HG02852 (cell line): ENCODE measurements around the gene EFCAB8.

ENCODE experiments used
- ATAC-seq: cut with Tn5 transposase; IDR thresholded peaks from one replicate; pipeline ENCODE4 v1.9.1; 2021; ENCODE audit warnings: mild to moderate bottlenecking, moderate library complexity; ENCODE audit not compliant: unreplicated experiment

Gene EFCAB8

DNA sequence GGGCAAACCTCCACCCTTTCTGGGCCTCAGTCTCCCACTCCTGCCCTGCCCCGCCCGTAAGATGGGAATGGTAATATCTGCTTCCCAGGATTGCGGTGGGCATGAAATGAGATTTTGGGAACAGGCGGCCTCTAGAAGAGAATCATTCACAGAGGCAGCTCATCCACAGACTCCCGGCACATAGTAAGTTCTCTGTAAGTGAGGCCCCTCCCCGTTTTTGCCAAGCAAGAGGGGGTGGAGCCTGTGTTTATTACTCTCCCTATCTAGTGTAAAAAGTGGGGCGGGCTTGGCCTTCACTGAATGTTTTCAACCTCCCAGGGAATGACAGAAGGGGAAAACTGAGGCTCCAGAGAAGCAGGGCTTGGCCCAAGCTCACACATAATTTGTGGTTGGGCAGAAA, 125.5 kb downstream of the EFCAB8 start:
- ATAC-seq: no peak

DNA sequence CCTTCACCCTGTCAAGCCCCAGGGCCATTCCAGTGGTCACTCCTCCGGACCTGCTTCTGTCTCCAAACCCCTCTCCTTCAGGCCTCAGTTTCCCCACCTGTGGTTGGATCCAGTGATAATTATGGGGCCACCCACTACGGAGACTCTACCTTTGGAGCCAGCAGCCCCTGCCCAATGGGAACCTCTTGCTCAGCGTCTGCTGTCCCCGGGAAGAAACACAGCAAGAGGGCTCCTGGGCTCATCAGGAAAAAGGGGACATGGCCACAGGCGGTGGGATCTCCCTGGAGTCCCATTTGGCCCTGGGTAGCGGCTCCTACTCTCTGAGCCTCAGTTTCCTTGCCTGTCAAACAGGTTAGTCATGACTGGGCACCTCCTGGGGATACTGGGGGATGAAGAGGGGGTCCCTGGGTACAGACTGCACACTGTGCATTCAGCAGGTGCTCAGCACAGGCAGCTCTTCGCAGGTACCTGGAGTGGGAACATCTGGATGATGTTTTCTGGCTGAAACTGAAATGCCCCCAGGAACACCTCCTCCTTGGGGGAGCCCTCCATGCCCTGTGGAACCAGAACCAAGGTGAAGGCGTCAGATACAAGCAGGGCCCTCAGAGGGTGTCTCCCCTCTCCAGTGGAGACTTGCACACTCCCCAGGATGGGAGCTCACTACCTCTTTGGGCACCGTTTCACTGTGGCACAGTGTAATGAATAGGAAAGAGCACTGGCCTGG, 126.1 kb downstream of the EFCAB8 start:
- ATAC-seq: no peak

DNA sequence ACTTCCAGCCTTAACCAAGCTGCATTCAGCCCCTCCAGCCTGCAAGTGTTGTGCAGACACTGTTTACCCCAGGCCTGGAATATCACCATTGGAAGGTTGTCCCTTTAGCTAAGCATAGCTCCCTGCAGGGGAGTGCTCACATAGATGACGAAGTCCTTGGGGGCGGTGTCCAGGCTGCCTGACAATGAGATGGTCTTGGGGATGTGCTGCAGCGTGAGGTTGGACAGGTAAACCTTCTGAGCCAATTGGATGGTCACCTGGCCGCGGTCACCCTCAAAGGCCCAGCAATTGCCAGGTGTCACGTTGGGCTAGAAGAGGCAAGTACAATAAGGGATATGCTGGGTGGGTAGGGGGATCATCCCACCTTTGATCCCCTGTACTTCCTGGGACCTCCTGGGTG, 126.9 kb downstream of the EFCAB8 start:
- no peak for ATAC-seq

DNA sequence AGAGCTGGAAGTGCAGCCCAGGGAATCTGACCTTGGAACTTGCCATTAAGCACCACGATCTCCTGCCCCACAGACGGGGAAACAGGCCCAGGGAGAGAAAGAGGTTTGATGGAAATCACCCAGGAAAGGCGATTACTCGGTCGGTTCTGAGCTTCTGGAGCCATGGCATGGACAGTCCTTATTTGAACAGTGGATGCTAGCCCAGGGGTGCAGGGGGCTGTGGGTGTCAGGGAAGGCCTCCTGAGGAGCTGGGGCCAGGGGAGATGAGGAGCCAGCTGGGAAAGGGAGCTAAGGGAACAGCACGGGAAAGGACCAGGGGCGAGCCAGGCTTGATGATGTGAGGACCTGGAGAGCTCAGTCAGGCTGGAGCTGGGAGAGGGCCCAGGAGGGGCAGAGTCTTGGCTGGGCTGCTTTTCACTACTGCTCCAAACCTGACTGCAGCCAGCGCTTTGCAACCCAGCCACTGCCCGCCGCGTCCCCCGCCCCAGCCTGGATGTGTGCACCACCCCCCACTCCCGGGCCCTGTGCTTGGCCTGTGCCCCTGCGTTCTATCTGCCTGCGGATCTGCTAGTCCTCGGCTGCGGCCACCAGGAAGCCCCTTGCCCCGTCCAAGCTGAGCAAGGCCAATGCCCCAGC, 127.7 kb downstream of the EFCAB8 start:
- no peak for ATAC-seq

DNA sequence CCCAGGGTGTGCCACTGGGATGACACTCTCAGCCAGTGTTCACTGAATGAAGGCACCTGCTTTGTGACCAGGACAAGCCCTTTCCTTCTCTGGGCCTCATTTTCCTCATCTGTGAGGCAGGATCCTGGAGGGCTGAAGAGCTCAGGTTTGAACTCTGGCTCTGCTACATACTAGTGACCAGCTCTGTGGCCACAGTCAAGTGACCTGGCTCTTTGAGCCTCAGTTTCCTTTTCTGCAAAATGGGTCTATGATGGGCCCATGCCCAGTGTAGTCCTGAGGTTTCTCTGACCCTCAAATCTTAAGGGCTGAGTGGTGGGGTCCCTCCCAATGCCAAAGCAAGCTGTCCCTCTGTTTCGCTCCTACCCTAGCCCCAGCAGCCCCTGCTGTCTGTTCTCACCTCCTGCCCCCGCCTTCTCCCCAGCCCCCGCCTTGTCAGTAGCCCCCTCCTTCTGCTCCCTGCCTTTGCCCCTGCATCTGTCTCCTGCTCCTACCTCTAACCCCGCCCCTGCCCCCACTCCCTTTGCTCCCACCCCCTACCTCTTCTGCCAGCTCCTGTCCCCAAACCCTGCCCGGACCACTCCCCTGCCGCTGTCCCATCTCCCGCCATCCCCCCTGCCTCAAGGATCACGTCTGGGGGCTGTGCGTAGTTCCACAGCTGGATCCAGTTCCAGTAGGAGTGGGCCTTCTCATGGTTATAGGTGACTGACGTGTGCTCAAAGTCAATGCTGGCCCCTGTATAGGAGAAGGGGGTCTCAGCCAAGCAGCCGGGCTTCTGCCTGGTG, 128.5 kb downstream of the EFCAB8 start:
- no peak for ATAC-seq

DNA sequence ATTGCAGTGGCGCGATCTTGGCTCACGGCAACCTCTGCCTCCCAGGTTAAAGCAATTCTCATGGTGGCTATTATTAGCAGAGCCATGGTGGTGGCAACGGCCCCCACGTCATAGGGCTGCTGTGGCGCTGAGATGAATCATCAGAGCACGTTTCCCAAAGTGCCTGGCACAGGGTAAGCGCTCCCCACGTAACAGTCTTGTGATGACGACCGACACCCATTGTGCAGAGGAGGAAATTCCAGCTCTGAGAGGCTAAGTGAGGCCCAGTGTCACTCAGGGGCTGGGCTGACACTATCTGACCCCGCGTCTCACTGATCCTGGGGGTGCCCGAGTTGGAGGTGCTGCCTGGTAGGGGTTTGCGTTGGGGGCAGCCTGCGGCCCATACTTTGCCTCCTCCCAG, 129.3 kb downstream of the EFCAB8 start:
- no peak for ATAC-seq

DNA sequence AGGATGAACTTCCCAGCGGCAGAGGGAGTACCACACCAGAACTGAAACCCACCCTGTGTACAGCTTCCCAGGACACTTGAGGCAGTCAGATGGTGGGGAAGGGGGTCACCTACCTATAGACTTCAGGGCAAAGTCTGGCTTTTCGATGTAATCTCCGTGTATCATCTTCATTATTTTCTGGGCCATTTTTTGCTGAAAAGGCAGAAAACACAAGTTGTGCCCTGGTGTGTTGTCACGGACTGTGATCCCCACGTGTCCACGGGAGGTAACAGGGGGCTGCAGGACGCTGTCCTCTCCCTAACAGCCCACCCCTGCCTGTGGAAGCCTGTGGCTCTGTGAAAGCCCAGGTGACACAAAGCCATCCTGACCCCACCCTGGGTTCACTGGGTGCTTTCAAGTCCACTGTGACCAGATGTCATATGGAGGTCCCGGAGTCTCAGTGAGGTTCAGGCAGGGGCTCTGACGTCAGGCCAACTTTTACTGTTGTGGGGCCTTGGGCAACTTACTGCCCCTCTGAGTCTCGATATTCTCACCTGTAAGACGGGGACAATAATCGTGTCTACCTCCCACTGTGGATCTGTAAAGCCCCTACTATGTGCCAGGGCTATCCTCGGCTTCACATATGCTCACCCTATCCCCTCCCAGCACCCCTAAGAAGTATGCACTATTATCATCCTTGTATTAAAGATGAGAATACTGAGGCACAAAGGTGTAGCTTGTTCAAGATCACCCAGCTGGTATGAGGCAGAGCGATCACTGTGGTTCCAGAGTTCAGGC, 131.0 kb downstream of the EFCAB8 start:
- ATAC-seq: no peak

DNA sequence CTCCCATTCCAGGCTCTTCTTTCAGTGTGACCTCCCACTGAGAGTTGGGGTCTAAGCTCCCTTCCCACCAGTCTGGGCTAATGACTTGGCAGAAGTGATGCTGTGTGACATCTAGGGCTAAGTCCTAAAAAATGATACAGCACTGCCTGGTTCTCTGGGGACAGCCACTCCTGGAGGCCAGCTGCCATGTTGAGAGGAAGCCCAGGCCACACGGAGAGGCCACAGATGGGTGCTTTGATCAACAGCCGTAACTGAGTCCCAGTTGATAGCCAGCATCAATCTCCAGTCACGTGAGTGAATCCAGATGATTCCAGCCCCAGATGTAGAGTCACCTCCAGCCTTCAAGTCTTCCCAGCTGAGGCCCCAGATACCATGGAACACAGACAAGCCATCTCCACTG, 131.7 kb downstream of the EFCAB8 start:
- ATAC-seq: no peak

DNA sequence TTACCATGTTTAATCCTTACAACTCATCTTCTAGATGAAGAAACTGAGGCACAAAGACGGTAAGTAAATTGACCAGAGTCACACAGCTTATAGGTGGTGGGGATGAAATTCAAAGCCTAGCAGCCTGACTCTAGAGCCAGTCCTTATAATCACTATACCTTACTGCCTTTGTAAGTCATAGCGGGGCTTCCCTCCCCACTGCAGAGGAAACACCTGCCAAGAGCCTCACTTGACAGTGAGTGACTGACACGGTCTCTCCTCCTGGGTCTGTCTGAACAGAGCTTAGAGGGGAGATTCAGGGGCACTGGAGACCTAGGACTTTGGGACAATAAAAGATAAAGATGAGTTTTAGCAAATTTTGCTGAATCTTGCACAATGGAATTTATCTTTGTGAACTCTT, 132.7 kb downstream of the EFCAB8 start:
- no peak for ATAC-seq

DNA sequence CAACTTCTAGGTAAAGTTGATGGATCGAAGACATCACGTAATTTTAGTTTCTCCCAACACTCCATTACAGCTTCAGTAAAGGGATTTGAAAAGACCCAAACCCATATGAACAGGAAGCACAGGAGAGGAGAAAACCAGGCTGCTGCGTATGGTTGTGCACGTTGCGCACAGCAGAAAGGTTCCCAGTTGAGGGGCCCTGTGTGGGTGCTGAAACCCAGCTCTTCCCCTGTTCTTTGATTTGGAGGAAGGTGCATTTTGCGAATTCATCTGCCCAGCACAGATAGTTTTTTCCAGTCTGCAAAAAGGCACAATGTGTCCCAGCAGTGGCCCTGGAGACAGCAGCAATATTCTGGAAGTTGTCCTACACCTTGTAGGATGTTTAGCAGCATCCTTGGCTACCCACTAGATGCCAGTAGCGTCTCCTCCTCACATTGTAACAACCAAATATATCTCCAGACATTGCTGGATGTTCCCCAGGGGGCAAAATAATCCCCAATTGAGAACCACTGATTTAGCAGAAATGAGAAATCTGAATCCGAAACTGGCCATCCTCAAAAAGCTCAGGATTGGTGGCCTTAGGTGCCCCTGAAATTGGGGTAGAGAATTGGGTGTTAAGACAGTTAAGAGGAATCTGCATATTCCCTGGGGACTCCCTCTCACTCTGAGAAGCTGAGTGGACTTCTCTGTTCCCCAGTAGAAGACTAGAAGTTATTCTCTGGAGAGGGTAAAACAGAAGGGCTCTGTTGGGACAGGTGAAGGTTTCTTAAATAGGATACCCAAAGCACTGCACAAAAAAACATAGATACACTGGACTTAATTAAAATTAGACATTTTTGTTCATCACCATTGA, 133.3 kb downstream of the EFCAB8 start:
- ATAC-seq: no peak

DNA sequence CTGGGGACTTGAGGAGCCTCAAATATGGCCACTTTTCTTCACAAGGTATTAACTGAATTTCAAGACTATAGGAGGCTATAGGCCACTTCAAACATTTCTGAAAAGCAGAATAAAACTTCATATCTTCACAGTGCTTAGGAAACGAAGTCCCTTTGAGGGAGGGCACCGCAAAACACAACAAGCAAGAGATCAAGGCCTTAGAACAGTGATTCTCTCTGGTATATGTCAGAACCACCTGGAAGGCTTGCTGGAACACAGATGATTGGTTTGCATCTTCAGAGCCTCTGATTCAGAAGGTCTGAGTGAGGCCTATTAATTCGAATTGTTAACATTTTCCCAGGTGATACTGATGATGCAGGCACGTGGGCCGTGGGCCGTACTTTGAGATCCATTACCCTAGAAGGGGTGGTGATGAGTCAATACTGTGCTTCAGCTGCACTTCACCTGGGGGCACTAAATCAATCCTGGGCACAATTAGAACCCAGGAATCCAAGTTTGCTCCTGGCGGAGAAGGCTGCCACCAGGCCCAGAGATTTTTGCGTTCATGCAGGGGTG, 134.8 kb downstream of the EFCAB8 start:
- no peak for ATAC-seq

DNA sequence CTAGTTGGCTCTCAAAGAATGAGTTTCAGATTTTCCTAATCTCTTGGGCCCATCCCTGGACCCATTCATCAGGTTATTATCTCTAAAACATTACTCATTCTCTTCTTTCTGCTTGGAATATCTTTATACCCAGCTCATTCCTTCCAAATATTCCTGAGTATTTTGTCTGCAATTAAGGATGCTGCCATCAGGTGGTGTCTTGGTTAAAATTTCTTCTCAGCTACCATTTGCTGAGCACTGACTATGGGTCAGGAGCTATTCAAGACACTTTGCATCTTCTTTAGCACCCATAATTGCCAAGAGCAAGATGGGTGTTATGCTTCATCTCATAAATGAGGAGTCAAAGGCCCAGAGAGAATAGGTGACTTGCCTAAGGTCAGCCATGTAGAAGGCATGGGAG, 137.1 kb downstream of the EFCAB8 start:
- no peak for ATAC-seq

DNA sequence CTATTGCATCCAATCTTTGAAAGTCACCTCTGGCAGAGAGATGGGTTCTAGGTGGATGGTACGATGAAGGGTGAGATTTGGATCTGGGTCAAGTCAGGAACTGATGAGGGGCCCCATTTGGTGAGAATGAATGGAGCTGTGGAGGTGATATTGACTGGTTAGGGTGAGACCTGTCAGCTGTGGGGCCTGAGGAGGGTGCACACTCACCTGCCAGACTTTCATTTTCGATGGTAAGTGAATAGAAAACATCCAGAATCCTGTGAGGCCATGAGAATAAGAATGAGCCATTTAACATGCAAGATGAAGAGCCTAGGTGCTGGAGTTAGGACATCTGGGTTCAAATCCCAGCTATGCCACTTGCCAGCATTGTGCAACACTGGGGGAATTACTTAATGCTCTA, 138.7 kb downstream of the EFCAB8 start:
- ATAC-seq: no peak

DNA sequence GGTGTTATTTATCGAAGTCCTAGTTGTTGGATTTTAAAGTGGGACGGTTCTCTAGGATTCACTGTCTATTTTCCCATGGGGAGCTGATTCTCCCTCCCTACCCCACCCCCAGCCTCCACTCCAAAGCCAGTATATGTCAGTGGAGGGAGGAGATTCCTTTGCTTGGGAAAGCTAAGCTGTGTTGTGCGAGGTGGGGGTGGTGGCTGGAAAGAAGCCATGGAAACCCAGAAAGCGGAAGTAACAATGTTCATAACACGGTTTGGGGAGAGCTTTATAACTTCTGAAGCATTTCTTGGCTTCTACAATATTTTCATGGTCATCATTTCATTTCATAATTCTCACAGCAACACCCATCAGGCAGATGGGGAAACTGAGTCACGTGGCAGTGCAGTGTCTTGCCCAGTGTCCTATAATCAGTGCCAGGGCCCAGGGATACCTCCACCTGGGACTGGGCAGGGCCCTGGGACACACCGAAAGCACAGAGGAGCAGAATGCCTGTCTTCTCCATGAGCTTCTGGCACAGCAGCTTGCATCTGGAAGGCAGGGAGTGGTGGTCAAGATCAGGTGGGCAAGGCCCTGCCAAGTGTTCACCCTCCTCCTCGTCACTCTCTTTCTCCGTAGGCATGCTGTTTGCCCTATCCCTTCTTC, 141.0 kb downstream of the EFCAB8 start:
- no peak for ATAC-seq

DNA sequence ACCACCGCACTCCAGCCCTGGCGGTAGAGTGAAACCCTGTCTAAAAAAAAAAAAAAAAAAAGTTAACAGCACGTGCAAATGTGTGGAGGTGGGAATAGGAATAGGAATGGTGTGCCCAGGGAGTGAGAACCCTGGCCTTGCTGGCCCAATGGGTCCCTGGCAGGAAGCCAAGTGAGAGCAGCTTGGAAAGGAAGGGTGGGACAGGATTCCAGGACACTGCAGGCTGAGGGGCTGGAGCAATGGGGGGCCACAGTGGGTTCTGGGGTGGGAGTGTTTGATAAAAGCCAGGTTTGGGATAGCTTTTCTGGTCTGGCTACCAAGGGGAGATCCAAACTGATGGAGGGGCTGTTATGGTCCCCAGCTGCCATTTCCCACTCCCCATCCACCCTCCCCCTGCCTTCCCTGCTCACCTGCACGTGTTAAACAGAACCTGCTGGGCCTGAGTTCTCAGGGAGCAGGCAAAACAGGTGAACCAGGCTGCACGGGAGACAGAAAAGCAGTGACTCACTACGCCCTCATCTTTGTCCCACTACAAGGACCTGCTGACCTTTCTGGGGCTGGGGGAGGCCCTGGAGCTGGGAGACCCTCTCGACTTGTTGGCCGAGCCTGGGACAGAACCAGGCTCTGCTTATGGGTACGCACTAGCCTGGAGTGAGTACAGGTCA, 142.2 kb downstream of the EFCAB8 start:
- no peak for ATAC-seq

DNA sequence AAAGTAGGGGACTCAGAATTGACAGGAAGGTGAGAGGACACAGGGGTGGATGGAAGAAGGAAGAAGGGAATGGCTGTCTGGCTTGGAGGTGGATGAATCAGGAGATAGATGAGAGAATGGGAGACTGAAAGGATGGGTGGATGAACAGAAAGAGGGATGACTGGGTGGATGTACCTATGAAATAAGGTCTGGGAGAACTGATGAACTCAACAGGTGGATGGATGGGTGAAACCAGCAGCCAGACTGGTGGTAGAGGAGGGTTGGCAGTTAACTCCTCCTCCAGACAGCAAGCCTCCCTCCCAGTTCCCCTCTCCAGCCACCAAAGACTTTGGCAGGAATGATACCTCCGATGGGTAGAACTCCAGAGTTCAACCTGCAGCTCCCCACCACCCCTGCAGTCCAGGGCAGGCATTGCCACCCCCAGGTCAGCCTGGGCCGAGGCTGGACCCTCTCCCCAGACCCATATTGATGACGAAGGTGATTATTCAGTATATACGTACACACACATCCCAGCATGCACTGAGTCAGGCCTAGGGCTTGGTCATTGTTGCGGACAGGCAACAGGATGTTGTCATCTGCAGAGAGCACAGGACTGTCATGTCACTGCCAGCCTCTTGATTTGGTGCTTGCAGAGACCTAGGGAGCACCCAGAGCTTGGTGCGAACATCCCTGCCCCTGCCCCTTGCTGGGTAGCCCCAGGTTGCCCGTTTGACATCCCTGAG, 143.5 kb downstream of the EFCAB8 start:
- no peak for ATAC-seq

DNA sequence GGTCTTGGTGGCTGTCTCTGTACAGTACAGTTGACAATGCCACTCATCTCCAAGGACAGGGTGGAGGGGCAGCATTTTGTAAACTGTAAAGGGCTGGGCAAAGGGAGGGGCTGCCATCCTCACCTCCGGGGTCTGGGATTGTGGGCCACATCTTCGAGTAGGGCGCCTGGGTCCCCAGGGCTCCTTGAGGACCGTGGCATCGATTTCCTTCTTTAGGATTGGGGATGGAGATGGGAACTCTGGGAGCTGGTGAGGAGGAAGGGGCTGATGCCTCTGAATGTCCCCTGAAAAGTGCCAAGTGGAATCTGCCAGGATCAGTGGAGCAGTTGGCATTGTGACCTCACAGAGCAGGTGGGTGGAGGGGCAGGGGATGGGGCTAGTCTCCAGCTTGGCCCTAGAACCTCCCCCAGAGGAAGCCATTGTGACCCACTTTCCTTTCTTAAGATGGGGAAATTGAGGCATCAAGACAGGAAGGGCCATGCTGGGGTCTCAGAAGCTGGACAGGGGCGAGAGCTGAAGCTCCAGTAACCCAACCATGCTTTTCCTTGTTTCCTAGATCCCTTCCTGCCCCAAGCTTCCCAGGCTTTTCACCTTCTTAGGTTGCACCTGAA, 145.5 kb downstream of the EFCAB8 start, which contains the start of gene SUN5:
Gene SUN5, minus strand, starts transcription at position 293 of the 611 bp plus-strand sequence. Its CDS starts 93 bp downstream, at position 200.
- no peak for ATAC-seq

DNA sequence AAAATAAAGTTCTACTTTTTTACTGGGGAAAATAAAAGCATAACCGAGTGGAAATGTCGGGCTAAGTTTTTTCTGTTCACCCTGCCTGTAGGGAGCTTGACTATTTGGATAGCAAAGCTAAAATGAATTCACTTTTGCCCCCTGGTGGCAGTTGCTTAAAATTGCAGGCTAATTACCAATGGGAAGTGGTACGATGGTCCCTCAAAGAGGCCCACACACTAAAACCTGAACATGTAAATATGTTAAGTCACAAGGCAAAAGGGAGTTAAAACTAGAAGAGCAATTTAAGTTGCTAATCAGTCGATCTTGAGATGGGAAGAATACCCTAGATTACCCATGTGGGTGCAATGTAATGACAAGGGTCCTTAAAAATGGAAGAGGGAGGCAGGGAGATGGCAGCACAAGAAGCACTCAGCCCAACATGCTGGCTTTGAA, 146.4 kb downstream of the EFCAB8 start:
- ATAC-seq: no peak
